Measurements from ENCODE around the gene PLEKHA7. TPM values are rescaled to one million over a fixed set of nuclear protein-coding genes. Genes with fewer than 3 reads are reported as not detected.
"Not testable (repeated sequence)": the region's sequence is repeated elsewhere in the genome, so short reads cannot be mapped to it uniquely, and the experiment has no call there.

Gene PLEKHA7
- total RNA-seq, 1 experiment from 2014 or later, result not detected

GRCh38 chr11:16911186-16911585 is 103.0 kb downstream of the PLEKHA7 start:
- no peaks in the 10 kb centered on the region for H3K27me3 ChIP-seq
- H3K9me3 ChIP-seq, result no peaks in the 10 kb centered on the region
- no peaks in the 10 kb centered on the region for H3K36me3 ChIP-seq
- DNase-seq, result no peak
- H3K4me3 ChIP-seq, result no peak overlapping the region

- Histone ChIP-seq H3K36me3 (no peaks in the 10 kb centered on the region), H3K4me3 (no peak overlapping the region)
These were observed 104.7 kb downstream of the PLEKHA7 start for GRCh38 chr11:16909359-16910035.

GRCh38 chr11:16905375-16905774 is 108.8 kb downstream of the PLEKHA7 start:
- Histone ChIP-seq H3K4me3 (no peak overlapping the region), H3K27me3 (no peaks in the 10 kb centered on the region), H3K9me3 (no peaks in the 10 kb centered on the region), H3K36me3 (no peaks in the 10 kb centered on the region)
- DNase-seq, result no peak

More at GRCh38 chr11:16909359-16910035, 104.7 kb downstream of the PLEKHA7 start:
- Histone ChIP-seq H3K27me3 (no peaks in the 10 kb centered on the region), H3K9me3 (no peaks in the 10 kb centered on the region)
- DNase-seq, result no peak

- H3K9me3 ChIP-seq, H3K36me3 ChIP-seq, H3K27me3 ChIP-seq, H3K4me3 ChIP-seq, DNase-seq: not testable (repeated sequence)
These were observed 109.5 kb downstream of the PLEKHA7 start for GRCh38 chr11:16904761-16905160.

GRCh38 chr11:16902781-16903378 is 111.3 kb downstream of the PLEKHA7 start:
- DNase-seq, result no peak
- Histone ChIP-seq H3K36me3 (no peaks in the 10 kb centered on the region), H3K27me3 (no peaks in the 10 kb centered on the region), H3K4me3 (no peak overlapping the region), H3K9me3 (no peaks in the 10 kb centered on the region)

- no peaks in the 10 kb centered on the region for H3K27me3 ChIP-seq
- DNase-seq, result no peak
- no peak overlapping the region for H3K4me3 ChIP-seq
These were observed 112.0 kb downstream of the PLEKHA7 start for GRCh38 chr11:16902182-16902581.

GRCh38 chr11:16900491-16900890 is 113.7 kb downstream of the PLEKHA7 start:
- no peak for DNase-seq
- H3K9me3 ChIP-seq, result no peaks in the 10 kb centered on the region
- H3K4me3 ChIP-seq, result no peak overlapping the region
- H3K27me3 ChIP-seq, result no peaks in the 10 kb centered on the region
- no peaks in the 10 kb centered on the region for H3K36me3 ChIP-seq

More at GRCh38 chr11:16902182-16902581, 112.0 kb downstream of the PLEKHA7 start:
- H3K9me3 ChIP-seq, result no peaks in the 10 kb centered on the region
- H3K36me3 ChIP-seq, result no peaks in the 10 kb centered on the region

- no peaks in the 10 kb centered on the region for H3K27me3 ChIP-seq
- no peaks in the 10 kb centered on the region for H3K9me3 ChIP-seq
- H3K4me3 ChIP-seq, result no peak overlapping the region
- H3K36me3 ChIP-seq, result no peaks in the 10 kb centered on the region
- no peak for DNase-seq
These were observed 114.4 kb downstream of the PLEKHA7 start for GRCh38 chr11:16899708-16900303.

GRCh38 chr11:16898274-16898985 is 115.8 kb downstream of the PLEKHA7 start:
- H3K27me3 ChIP-seq, result no peaks in the 10 kb centered on the region
- DNase-seq, result no peak

GRCh38 chr11:16897470-16898061 is 116.6 kb downstream of the PLEKHA7 start:
- DNase-seq, result no peak
- no peaks in the 10 kb centered on the region for H3K9me3 ChIP-seq
- H3K27me3 ChIP-seq, result no peaks in the 10 kb centered on the region
- H3K36me3 ChIP-seq, result no peaks in the 10 kb centered on the region
- H3K4me3 ChIP-seq, result no peak overlapping the region

More at GRCh38 chr11:16898274-16898985, 115.8 kb downstream of the PLEKHA7 start:
- H3K36me3 ChIP-seq, result no peaks in the 10 kb centered on the region
- no peaks in the 10 kb centered on the region for H3K9me3 ChIP-seq
- no peak overlapping the region for H3K4me3 ChIP-seq

- Histone ChIP-seq H3K27me3 (no peaks in the 10 kb centered on the region), H3K9me3 (no peaks in the 10 kb centered on the region)
These were observed 117.3 kb downstream of the PLEKHA7 start for GRCh38 chr11:16896729-16897469.

GRCh38 chr11:16895306-16895705 is 118.9 kb downstream of the PLEKHA7 start:
- Histone ChIP-seq H3K36me3 (no peaks in the 10 kb centered on the region), H3K4me3 (no peak overlapping the region), H3K27me3 (no peaks in the 10 kb centered on the region), H3K9me3 (no peaks in the 10 kb centered on the region)
- DNase-seq, result no peak

More at GRCh38 chr11:16896729-16897469, 117.3 kb downstream of the PLEKHA7 start:
- H3K36me3 ChIP-seq, result no peaks in the 10 kb centered on the region
- DNase-seq, result no peak
- H3K4me3 ChIP-seq, result no peak overlapping the region

GRCh38 chr11:16893456-16894066 is 120.7 kb downstream of the PLEKHA7 start:
- no peak for DNase-seq
- Histone ChIP-seq H3K4me3 (no peak overlapping the region), H3K36me3 (no peaks in the 10 kb centered on the region), H3K9me3 (no peaks in the 10 kb centered on the region), H3K27me3 (no peaks in the 10 kb centered on the region)

GRCh38 chr11:16891964-16892363 is 122.2 kb downstream of the PLEKHA7 start:
- no peak overlapping the region for H3K4me3 ChIP-seq
- no peaks in the 10 kb centered on the region for H3K27me3 ChIP-seq
- H3K9me3 ChIP-seq, result no peaks in the 10 kb centered on the region
- peak; percentile 56 for DNase-seq
- H3K36me3 ChIP-seq, result no peaks in the 10 kb centered on the region

GRCh38 chr11:16891165-16891564 is 123.0 kb downstream of the PLEKHA7 start:
- peak; percentile 26 for DNase-seq
- H3K4me3 ChIP-seq, result no peak overlapping the region
- H3K27me3 ChIP-seq, result no peaks in the 10 kb centered on the region
- H3K36me3 ChIP-seq, result no peaks in the 10 kb centered on the region
- no peaks in the 10 kb centered on the region for H3K9me3 ChIP-seq

GRCh38 chr11:16890442-16890841 is 123.8 kb downstream of the PLEKHA7 start:
- no peak for DNase-seq
- H3K27me3 ChIP-seq, result no peaks in the 10 kb centered on the region

More at GRCh38 chr11:16890442-16890841, 123.8 kb downstream of the PLEKHA7 start:
- H3K9me3 ChIP-seq, result no peaks in the 10 kb centered on the region
- H3K4me3 ChIP-seq, result no peak overlapping the region
- no peaks in the 10 kb centered on the region for H3K36me3 ChIP-seq

Data from MG63 (cell line).